GM23248 (cell line): ENCODE measurements around the gene PACC1. TPM values are rescaled to one million over a fixed set of nuclear protein-coding genes. Genes with fewer than 3 reads are reported as not detected.

Experiments
- DNase-seq: peaks from one replicate; pipeline ENCODE4 v3.0.0-alpha.2; 2015
- H2AFZ ChIP-seq: fragments of 200-600 bp; sonication (generic); 2 replicates; pipeline ENCODE4 v1.6.1; 2016; ENCODE audit warnings: antibody characterized with exemption
- H3F3A ChIP-seq: fragments of 200-600 bp; sonication (generic); 2 replicates; pipeline ENCODE4 v1.6.1; 2016; ENCODE audit warnings: mild to moderate bottlenecking, antibody characterized with exemption, mixed run types; ENCODE audit not compliant: insufficient read depth
- H3K27ac ChIP-seq: fragments of 200-600 bp; sonication (generic); 2 replicates; pipeline ENCODE4 v1.5.1; 2016; ENCODE audit warnings: mild to moderate bottlenecking
- H3K27me3 ChIP-seq: fragments of 200-600 bp; sonication (generic); replicated peaks from 2 replicates; pipeline ENCODE4 v1.6.1; 2016; ENCODE audit warnings: mild to moderate bottlenecking; ENCODE audit not compliant: insufficient read depth
- H3K36me3 ChIP-seq: fragments of 200-600 bp; sonication (generic); 2 replicates; pipeline ENCODE4 v1.6.1; 2016; ENCODE audit warnings: low read depth, mild to moderate bottlenecking
- H3K4me1 ChIP-seq: fragments of 200-600 bp; sonication (generic); 2 replicates; pipeline ENCODE4 v1.6.1; 2016; ENCODE audit warnings: mild to moderate bottlenecking; ENCODE audit not compliant: insufficient read depth
- H3K4me2 ChIP-seq: fragments of 200-600 bp; sonication (generic); one replicate; pipeline ENCODE4 v1.6.1; 2016; ENCODE audit warnings: mild to moderate bottlenecking; ENCODE audit not compliant: unreplicated experiment
- H3K4me3 ChIP-seq: fragments of 200-600 bp; sonication (generic); 2 replicates; pipeline ENCODE4 v1.5.1; 2016; ENCODE audit warnings: mild to moderate bottlenecking
- H3K79me2 ChIP-seq: fragments of 200-600 bp; sonication (generic); 2 replicates; pipeline ENCODE4 v1.6.1; 2016; ENCODE audit warnings: mild to moderate bottlenecking; ENCODE audit not compliant: insufficient read depth
- H3K9ac ChIP-seq: fragments of 200-600 bp; sonication (generic); 2 replicates; pipeline ENCODE4 v1.6.1; 2016; ENCODE audit warnings: mild to moderate bottlenecking
- H3K9me2 ChIP-seq: fragments of 200-600 bp; sonication (generic); 2 replicates; pipeline ENCODE4 v1.6.1; 2016; ENCODE audit warnings: mixed run types, mild to moderate bottlenecking, moderate library complexity; ENCODE audit not compliant: insufficient read depth
- H3K9me3 ChIP-seq: fragments of 200-600 bp; sonication (generic); one replicate; pipeline ENCODE4 v1.6.1; 2017; ENCODE audit warnings: low read depth
- H4K20me1 ChIP-seq: fragments of 200-600 bp; sonication (generic); 2 replicates; pipeline ENCODE4 v1.6.0; 2016; ENCODE audit not compliant: insufficient read depth
- EZH2 ChIP-seq: fragments of 200-600 bp; sonication (generic); IDR thresholded peaks from 2 replicates; pipeline ENCODE4 v1.6.1; 2018; ENCODE audit warnings: antibody characterized with exemption, mild to moderate bottlenecking; ENCODE audit not compliant: insufficient read depth, poor library complexity, severe bottlenecking
- EZH2phosphoT487 ChIP-seq: fragments of 200-600 bp; sonication (generic); IDR thresholded peaks from 2 replicates; pipeline ENCODE4 v1.6.1; 2018; ENCODE audit warnings: antibody characterized with exemption, moderate library complexity, mild to moderate bottlenecking, low read depth; ENCODE audit not compliant: insufficient read depth
- WGBS, 2 experiments: methylation state at CpG; one replicate each; pipeline ENCODE4 v1.1.6; 2015 to 2017; ENCODE audit warnings: low lambda C conversion rate in 2 of 2, low coverage in 1 of 2; ENCODE audit errors: missing lambda C conversion rate in 2 of 2; 5-methylcytosine and 5-hydroxymethylcytosine counted together
- in situ Hi-C: fragments of 300-500 bp; cut with MboI; formaldehyde crosslinking; loops from 2 replicates; pipeline ENCODE4 v1.15.0; 2020
- polyA plus RNA-seq: library from polyadenylated mRNA; unstranded; fragments of >200 nt; fragmentation: Nextera tagmentation; extraction: Ambion mirVana; gene quantifications from 2 replicates; pipeline ENCODE4 v1.2.1, GENCODE V29; 2016
- total RNA-seq: library from RNA; depleted of rRNA; stranded (reverse); fragments of >200 nt; shearing (Covaris generic); gene quantifications from 2 replicates; pipeline ENCODE4 v1.2.3, GENCODE V29; 2014

Gene PACC1
- total and polyA plus RNA-seq, 2 experiments from 2014 or later: 5.4 to 6.9 TPM

GRCh38 chr1:212430955-212431394 lies 16.3 kb upstream of the PACC1 start:
- Histone ChIP-seq H3K4me1 (peaks cover 18% of the 10 kb centered on the region), H3K27ac (no peak overlapping the region), H3K9me2 (no peaks in the 10 kb centered on the region), H3K9me3 (no peaks in the 10 kb centered on the region), H3K36me3 (no peaks in the 10 kb centered on the region), H4K20me1 (no peaks in the 10 kb centered on the region), H3K4me3 (no peak overlapping the region), H3K9ac (no peak overlapping the region), H3F3A (no peaks in the 10 kb centered on the region), H3K27me3 (no peaks in the 10 kb centered on the region), H3K4me2 (no peak overlapping the region), H3K79me2 (peaks cover 27% of the 10 kb centered on the region), H2AFZ (0 out of 2 replicates have a peak overlapping the region, but pooled peaks have one; percentile 5)
- in situ Hi-C loops: no loop called here
- DNase-seq: no peak
- WGBS, 2 experiments: 97 to 98% methylated on average over 3 of the region's 3 CpGs
- TF ChIP-seq EZH2 (no peak), EZH2phosphoT487 (no peak)

DNA sequence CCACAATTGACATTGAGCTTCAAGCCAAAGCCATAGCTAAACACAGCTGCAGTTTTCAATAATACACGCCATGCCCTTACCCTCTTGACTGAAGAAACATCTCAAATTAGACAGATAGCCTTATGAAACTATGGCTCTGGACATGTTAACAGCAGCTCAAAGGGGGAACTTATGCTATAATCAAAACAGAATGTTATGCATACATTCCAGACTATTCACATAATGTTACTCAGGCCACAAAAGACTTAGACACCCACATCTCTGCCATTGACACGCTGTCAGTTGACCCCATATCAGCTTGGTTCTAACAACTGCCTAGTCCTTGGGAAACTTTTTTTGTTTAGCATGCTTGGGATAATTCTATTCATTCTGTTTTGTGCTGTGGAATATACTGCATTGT lies 15.7 kb upstream of the PACC1 start:
- H3K27ac ChIP-seq: no peak overlapping the region
- peak; percentile 46 for DNase-seq

DNA sequence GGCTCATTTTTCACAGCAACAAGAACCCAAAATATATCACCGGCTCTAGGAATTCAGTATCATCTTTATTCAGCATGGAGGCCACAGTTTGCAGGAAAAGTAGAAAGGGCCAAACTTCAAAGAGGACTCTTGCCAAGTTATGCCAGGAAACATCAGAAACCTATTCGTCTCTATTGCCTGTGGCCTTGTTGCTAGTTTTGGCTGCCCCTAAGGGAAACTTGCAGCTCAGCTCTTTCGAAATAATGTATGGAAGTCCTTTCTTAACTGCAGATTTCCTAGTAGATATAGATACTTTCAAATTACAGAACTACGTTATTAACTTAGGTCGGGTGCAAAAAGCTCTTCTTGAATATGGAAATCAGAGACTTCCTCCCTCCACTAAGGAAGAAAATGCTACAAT lies 13.8 kb upstream of the PACC1 start:
- no peak for DNase-seq
- Histone ChIP-seq H3K4me1 (peaks cover 15% of the 10 kb centered on the region), H3K9me2 (no peaks in the 10 kb centered on the region), H3K79me2 (peaks cover 4% of the 10 kb centered on the region; the same call in 1 of the 2 replicates), H3F3A (no peaks in the 10 kb centered on the region), H3K4me2 (no peak overlapping the region), H3K9me3 (no peaks in the 10 kb centered on the region), H3K27ac (no peak overlapping the region), H3K36me3 (no peaks in the 10 kb centered on the region), H3K27me3 (no peaks in the 10 kb centered on the region), H2AFZ (no peak overlapping the region), H4K20me1 (no peaks in the 10 kb centered on the region), H3K4me3 (no peak overlapping the region), H3K9ac (no peak overlapping the region)
- 82 to 89% methylated on average over 5 of the region's 5 CpGs for WGBS, 2 experiments
- in situ Hi-C loops: no loop called here
- TF ChIP-seq EZH2 (no peak), EZH2phosphoT487 (no peak)

More for the DNA sequence above, 15.7 kb upstream of the PACC1 start:
- Histone ChIP-seq H2AFZ (0 out of 2 replicates have a peak overlapping the region, but pooled peaks have one; percentile 5), H3K4me3 (no peak overlapping the region), H3K4me2 (no peak overlapping the region), H4K20me1 (no peaks in the 10 kb centered on the region), H3K9ac (no peak overlapping the region), H3K9me3 (no peaks in the 10 kb centered on the region), H3F3A (no peaks in the 10 kb centered on the region), H3K27me3 (no peaks in the 10 kb centered on the region), H3K9me2 (no peaks in the 10 kb centered on the region), H3K36me3 (no peaks in the 10 kb centered on the region), H3K79me2 (peaks cover 21% of the 10 kb centered on the region), H3K4me1 (peaks cover 18% of the 10 kb centered on the region)
- 49 to 55% methylated on average over 2 of the region's 2 CpGs for WGBS, 2 experiments
- no peak for TF ChIP-seq EZH2
- no peak for TF ChIP-seq EZH2phosphoT487
- in situ Hi-C loops: no loop called here

- no peak overlapping the region for H3K27ac ChIP-seq
- no peaks in the 10 kb centered on the region for H3F3A ChIP-seq
- TF ChIP-seq EZH2 (no peak), EZH2phosphoT487 (no peak)
- no peaks in the 10 kb centered on the region for H3K36me3 ChIP-seq
- no peaks in the 10 kb centered on the region for H3K9me3 ChIP-seq
- no peak overlapping the region for H2AFZ ChIP-seq
- H3K9me2 ChIP-seq: no peaks in the 10 kb centered on the region
- DNase-seq: no peak
- no peaks in the 10 kb centered on the region for H3K79me2 ChIP-seq
- H3K9ac ChIP-seq: no peak overlapping the region
- in situ Hi-C loops: no loop called here
- H4K20me1 ChIP-seq: no peaks in the 10 kb centered on the region
- H3K4me3 ChIP-seq: no peak overlapping the region
- no peaks in the 10 kb centered on the region for H3K4me1 ChIP-seq
- WGBS, 2 experiments: 18 to 23% methylated on average over 3 of the region's 3 CpGs
- no peak overlapping the region for H3K4me2 ChIP-seq
- H3K27me3 ChIP-seq: no peaks in the 10 kb centered on the region
Measured at GRCh38 chr1:212423879-212424278, 9.2 kb upstream of the PACC1 start.

DNA sequence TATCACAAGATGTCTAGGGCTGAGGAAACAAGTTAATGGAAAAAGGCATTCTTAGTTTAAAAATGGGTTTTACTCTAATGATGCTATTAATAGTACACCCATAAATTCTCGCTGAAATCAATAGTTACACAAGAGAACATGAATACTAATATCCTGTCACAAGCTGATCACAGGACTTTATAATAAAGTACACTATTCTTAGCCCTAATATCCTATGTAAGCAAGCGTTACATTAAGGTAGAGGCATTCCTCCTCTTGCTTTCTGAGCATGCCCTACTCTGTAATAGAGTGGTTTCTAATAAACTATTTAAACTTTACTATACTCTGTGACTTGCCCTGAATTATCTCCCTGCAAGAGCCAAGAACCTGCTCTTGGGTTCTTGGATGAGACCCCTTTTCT lies 6.5 kb upstream of the PACC1 start:
- Histone ChIP-seq H2AFZ (no peak overlapping the region), H3K4me1 (no peaks in the 10 kb centered on the region), H3K27ac (no peak overlapping the region), H3K27me3 (no peaks in the 10 kb centered on the region), H3F3A (no peaks in the 10 kb centered on the region), H3K9me2 (no peaks in the 10 kb centered on the region), H3K9me3 (no peaks in the 10 kb centered on the region), H3K36me3 (no peaks in the 10 kb centered on the region), H3K4me3 (no peak overlapping the region), H4K20me1 (no peaks in the 10 kb centered on the region), H3K9ac (no peak overlapping the region), H3K4me2 (no peak overlapping the region), H3K79me2 (no peaks in the 10 kb centered on the region)
- WGBS, 2 experiments: 86 to 87% methylated on average over 2 of the region's 2 CpGs
- in situ Hi-C loops: no loop called here
- no peak for DNase-seq
- TF ChIP-seq EZH2phosphoT487 (no peak), EZH2 (no peak)
